ENCODE results near the gene TMEM179. TPM values are rescaled to one million over a fixed set of nuclear protein-coding genes. Genes with fewer than 3 reads are reported as not detected.
"Not testable (repeated sequence)": the region's sequence is repeated elsewhere in the genome, so short reads cannot be mapped to it uniquely, and the experiment has no call there.

TMEM179 gene
- polyA plus RNA-seq, 12 donors, result 0.53 to 1.8 (median 0.70) TPM; not detected in 2

DNA sequence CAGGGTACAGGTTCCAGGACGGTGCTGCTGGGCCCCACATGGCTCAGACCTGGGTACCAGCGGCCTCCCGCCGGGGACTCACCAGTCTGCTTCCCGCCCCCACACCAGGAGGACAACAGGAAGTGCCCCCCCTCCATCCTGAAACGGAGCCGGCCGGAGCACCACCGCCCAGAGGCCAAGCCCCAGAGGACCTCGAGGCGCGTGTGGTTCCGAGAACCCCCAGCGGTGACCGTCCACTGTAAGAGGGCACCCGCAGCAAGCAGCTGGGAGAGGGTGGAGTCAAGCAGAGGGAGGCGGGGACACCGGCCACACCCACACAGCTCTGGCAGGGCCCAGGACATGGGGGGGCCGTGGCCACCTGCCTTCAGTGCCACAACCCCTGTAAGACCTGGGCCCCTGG, 16.9 kb downstream of the TMEM179 start:
- no peak for DNase-seq

DNA sequence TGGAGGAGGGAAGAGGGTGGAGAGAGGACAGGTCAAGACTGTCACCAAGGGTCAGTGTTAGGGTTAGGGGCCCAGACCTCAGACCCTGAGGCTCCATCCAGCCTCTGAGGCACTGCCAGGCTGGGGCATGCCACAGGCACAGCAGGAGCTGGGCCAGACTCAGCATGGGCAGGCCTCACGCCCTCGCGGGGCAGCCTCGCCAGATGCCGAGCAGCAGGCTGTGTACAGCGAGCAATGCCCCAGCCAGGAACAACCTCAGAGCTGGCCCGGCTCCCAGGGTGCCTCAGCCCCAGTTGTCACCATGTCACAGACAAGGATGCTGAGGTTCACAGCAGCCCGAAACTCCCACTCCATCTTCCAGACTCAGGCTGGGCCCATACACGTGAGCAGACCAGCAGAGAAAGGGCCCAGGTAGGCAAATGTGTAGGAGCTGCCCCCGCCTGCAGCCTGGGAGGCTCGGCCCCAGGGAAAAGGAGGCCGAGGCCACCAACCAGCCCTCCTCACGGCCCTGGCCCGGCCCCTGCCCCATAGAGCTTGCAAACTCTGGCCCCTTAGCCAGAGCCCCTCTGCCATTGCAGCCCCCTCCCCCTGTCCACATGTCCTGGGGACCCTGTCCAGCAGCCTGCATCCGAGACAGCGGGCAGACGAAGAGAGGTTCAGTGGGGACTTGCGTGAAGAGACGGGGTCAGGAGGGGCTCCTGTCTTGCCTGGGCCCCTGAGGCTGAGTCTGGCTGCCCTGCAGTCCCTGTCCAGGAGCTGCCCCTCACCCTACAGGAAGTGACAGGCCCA, 17.5 kb downstream of the TMEM179 start:
- no peak for DNase-seq

DNA sequence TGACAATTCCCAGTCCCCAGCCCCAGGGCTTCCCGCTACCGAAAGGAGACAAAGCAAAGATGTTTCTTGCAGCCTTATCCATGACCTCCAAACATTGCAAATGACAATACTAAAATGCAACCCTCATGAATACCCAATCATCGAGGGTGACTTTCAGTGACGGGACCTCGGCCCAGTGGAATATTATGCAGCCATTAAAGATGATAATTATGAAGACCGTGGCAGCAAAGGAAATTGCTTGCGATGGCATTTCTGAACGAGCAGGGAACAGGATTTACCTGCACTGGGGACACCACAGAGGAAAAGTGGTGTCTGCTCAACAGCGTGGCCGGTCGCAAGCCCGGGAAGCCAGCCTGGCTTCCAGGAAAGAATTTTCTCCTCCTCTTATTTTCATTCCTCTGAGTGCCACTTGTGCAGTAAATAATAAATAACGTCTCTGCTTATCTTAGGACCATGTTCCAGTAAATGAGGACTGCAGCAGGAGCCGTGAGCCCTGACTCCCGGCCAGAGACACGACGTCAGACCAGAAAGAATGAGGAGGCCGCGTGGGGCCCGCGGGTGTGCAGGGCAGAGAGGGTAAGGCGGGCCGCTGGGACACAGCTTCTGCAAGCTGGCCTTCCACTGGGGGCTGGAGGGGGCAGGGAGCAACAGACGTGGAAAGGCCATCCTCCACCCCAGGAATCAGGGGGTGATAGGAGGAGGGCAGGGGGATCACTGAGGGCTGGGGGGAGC, 18.4 kb downstream of the TMEM179 start:
- no peak for DNase-seq

DNA sequence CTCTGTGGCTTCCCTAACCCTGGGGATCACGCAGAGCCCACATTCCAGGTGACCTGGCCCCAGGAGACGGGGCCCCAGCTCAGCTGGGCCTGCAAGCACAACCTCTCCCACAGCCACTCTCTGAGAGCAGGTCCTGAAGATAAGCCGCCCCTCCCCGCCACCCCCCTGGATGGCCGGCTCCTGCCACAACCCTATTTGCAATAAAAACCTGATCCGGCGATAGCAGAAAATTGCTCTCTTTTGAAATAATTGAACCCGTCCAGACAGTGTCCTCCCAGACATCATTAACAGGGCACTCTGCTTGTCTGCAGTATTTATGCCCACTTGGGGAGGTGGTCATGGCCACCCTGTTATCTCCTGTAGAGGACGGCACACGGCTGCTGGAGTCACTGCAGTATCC, 20.0 kb downstream of the TMEM179 start:
- DNase-seq, result no peak

DNA sequence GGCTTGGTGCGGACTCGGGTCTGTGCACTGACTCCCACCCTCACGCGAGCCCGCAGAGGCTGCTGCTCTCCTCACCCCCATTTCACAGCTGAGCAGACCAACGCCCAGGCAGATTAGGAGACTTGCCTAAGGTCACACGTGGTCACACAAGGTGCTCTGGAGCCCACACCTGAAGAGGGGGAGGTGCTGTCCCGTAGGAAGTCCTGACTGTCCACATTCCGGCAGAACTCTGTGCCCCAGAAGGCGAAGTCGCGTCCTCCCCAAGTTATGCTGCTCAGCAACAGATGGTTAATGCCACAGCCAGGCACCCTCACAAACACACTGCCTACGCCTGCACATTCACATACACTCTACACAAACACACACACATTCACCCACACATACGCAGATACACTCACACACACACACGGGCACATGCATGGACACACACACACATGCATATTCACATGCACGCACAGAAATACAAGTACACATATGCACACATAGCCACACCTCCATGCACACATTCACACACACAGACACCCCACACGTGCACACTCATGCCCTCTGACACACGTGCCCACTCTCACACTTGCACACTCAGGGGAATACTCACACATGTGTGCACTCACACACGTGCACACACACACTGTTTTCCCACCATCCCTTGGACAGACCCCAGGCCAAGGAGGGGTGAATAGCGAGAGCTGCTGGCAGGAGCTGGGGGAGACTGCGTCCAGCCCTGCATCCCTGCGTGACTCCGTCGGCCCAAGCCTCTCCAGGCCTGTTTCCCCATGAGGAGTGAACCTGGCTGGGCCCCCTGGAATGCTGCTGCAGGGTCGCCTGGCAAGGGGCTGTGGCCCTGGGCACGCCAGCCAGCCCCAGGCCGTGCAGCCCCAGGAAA, 20.9 kb downstream of the TMEM179 start:
- DNase-seq, result no peak

DNA sequence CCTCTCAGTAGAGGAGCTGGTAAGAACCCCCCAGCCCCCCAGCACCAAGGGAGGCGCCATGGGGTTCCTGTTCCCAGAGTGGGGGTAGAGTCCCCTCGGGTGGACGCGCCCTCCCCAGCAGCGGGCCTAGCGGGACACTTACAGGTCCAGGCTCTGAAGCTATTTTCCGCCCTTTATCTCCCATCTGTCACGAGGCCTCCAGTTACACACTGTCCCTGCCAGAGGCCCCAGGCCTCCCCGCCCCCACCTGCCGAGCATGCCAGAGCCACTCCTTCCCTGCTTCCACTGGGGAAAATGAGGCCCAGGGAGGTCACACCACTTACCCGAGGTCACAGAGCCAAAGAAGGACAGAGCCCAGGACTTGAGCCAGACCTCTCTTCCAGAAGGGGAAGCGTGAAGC, 21.9 kb downstream of the TMEM179 start:
- peak; percentile 36 for DNase-seq

DNA sequence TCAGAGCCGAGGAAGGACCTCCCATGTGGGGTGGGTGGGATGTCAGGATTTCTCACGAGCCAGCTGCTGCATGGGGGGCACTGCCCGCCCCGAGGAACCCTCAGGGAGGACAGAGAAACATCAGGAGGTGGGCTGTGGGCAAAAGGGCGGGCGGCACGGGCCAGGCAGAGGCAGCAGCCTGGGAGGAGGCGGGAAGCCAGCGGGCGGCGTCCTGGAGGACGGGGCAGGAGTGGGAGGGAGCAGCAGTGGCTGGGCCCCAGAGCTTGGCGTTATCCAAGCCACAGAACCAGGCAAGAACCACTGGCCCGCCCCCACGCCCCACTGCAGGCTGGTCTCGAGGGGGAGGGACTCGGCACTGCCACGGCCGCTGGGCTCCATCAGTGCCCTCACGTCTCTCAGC, 22.6 kb downstream of the TMEM179 start:
- no peak for DNase-seq

DNA sequence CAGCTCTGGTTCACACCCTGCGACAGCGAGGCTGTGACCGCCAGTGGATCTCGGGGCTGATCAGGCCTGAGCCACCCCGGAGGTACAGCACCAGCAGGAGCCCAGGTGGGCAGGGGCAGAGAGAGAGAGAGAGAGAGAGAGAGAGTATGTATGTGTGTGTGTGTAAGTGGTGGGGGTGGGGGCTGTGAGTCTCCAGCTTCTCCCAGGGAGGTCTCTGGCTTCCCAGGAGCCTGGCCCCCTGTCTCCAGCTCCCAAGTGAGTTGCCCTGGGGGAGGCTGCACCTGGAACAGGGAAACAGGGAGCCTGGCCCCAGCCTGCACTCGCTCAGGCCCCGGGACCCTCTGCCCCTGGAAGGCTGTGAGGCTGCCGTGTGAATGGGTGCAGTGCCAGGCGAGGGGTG, 23.1 kb downstream of the TMEM179 start:
- DNase-seq, result no peak

DNA sequence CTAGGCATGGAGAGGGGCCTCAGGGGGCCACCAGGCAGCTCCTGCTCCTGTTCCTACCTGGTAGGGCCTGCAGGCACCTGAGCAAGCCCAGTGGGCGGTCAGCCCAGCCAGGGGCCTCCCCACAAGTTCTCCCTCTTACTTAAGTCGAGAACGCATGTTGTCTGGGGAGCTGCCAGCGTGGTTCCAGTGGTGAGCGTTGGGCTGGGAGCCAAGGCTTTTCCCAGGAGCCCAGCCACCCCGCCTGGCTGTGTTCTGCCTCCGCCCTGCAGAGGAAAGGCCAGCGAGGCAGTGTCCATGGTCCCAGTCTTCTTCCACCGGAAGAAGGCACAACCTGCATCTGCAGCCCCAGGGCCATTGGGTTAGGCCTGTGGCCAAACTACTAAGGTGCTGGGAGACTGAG, 23.6 kb downstream of the TMEM179 start:
- no peak for DNase-seq

DNA sequence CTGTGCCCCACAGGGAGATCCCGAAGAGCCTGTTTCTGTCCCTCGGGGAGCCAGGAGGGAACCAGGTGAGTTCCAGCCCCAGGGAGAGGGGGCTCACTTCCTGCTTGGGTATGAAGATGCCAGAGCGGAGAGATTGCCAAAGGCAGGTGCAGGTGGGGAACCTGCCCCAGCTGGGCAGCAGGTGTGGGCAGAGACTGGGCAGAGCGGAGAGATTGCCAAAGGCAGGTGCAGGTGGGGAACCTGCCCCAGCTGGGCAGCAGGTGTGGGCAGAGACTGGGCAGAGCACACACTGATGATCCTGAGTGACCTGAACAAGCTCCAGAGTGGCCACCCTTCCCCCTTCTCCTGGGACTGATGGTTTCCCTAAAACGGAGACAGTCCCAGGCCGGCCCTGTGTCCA, 24.6 kb downstream of the TMEM179 start:
- not testable (repeated sequence) for DNase-seq

DNA sequence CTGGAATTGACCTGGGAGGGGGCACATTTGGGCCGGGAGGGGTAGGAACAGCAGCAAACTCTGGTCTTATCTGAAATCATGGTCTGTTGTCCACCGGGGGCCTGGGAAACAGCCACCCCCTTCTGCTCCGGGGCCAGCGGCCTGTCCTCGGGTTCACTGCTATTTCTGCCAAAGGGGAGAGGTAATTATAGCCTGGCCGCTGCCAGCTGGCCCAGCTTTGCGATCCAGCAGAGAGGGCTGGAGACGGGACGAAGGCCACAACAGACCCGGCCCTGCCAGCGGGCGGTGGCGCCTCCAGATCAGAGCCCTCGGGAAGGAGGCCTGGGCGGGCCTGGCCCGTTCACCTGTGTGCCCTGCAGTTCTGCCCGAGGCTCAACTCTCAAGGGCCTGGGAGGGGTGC, 25.1 kb downstream of the TMEM179 start, which contains the start of gene C14orf180:
Gene C14orf180 (plus strand): TSS at position 258 of the 400 bp plus-strand sequence. CDS start 6,667 bp downstream, outside the sequence.
- no peak for DNase-seq

DNA sequence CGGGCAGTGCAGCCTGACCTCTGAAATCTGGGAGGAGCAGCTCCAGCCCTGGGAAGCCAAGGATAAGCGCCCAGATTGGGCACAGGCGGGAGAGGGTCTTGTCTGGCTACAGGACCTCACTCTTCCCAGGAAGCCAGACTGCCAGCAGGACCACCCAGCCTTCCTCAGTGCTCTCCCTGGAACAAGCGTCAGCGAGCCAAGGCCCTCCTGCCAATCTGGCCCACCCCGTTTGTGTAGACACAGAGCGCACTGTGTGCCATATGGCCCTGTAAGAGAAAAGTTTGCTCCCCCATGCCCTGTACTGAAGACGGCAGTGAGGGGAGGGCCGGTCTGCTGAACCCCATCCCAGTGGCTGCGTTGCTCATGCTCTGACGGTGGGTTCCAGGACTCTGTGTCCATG, 26.3 kb downstream of the TMEM179 start:
- DNase-seq, result no peak

DNA sequence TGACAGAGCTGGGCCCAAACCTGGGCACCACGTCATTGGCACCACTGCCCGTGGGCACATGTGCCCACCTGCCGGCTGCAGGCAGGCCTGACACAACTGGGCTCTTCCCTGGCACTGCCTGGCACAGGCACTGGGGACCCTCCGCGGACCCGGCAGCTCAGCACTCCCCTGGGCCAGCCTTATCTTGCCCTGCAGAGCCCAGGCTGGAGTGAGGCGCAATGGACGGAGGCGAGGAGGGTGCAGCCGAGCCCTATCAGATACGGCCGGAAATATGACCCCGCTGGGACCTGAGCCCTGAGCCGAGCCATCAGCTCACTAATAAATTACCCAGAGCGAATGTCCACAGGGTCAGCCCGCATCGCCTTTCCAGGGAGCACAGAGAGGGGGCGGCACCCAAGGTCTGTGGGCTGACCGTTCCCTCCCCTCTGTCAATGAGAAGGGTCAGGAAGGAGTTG, 26.7 kb downstream of the TMEM179 start:
- no peak for DNase-seq

DNA sequence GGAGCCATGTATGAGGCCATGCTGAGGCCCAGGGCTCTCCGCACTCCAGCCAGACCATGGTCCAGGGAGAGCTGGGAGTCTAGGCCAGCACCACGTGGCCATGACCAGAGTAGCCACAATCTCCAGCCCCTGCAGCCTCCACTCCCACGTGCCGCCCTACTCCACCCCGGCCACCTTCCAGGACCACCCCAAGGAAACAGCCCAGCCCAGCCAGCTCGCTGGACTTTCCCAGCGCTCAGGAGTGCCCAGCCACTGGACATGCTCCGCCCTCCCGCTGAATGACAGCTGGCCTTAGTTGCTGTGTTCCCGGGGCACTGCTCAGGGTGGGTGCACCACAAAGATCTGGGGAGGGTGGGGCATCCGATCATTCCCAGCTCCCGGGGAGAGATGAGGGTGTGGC, 27.1 kb downstream of the TMEM179 start:
- DNase-seq, result no peak

DNA sequence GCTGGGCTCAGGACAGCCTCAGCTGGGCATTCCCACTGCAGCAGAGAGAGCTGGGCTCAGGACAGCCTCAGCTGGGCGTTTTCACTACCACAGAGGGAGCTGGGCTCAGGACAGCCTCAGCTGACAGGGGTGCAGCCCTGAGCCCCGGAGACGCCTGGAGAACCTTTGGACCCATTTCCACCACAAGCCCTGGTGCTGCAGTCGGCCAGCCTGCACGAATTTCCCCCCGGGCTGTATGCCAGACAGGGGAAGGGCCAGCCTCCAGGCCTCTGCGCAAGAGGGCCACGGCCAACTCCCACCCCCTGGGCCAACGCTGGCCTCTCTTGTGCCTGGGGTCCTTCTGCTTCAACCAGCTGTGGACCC, 27.6 kb downstream of the TMEM179 start:
- no peak for DNase-seq

DNA sequence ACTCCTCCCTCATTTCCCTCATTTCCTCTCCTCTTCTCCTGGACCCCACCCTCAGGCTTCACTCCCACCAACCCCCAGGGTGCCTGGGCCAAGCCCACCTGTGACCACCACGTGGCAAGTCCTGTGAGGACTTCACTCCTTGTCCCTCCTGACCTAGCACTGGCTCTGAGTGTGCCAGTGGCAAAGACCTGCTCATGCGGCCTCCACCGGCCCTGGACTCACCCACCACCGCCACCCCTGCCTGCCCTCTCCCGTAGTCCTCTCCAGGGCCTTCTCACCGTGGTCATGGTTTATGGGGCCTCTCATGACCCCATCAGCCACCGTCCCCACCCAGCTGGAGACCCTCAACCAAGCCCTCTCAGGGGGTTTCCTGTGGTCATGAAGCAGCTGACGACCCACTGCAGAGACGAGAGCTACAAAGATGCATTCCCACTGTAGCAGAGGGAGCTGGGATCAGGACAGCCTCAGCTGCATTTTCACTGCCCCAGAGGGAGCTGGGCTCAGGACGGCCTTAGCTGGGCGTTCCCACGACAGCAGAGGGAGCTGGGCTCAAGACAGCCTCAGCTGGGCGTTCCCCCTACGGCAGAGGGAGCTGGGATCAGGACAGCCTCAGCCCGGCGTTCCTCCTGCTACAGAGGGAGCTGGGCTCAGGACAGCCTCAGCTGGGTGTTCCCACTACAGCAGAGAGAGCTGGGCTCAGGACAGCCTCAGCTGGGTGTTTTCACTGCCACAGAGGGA, 28.2 kb downstream of the TMEM179 start:
- DNase-seq, result no peak

DNA sequence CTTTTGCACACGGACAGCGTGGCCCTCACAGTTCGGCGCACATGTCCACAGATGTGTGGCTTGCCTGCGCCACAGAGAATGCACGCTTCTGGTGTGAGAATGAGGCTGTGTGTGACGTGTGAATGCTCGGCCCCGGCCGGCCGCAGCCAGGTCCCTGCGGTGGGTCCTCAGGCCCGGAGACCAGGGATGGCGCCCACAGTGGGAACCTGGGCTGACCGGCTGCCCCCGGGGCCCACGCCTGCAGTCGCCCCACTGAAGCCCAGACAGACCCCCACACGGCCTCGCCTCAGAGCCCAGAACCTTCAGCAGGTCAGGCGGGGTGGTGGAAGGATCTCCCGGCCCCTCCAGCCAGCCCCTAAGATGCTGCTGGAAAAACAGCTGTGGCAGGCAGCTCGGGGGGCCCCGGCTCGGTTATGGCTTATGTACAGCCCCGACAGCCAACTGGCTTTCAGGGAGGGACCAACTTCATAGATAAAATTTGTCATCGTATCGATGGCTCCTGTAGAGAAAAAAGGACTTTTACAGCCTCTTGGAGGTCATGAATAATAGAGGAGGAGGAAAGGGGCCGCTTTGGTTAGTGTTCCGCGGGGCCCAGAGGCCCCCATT, 29.5 kb downstream of the TMEM179 start:
- no peak for DNase-seq

DNA sequence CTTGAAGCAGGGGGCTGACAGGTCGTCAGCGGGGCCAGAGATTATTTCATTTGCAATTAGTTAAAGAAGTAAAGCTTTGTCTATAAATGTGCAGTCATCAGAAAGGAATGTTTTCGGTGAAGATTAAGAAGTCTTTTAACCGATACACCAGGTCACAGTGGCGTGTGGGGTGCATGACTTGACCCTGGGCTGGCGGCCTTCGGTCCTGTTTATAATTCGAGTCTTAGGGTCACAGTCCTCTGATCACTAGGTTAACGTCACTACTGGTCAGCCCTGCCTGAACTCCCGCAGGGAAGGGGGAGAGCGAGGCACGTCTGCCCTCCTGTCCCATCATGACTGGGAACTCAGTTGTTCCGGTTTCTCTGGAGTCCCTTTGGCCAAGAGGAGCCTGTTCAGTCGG, 30.0 kb downstream of the TMEM179 start:
- no peak for DNase-seq

DNA sequence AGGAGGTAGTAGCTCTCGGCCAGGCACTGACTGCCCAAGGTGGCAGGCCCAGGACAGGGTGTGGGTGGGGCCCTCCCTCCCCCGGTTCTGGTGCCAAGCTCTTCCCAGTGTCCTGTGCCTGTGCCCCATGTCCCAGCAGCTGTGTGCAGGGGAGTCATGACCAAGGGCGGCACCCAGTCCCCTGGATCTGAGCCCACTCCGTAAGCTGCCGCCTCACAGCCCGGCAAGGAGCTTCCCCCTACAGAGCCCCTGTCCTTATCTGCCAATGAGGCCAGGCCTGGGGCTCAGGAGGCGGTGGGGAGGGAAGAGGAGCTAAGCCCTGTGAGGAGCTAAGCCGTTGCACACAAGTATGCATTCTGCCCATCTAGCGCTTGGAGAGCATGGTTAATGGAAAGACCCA, 30.6 kb downstream of the TMEM179 start:
- no peak for DNase-seq

DNA sequence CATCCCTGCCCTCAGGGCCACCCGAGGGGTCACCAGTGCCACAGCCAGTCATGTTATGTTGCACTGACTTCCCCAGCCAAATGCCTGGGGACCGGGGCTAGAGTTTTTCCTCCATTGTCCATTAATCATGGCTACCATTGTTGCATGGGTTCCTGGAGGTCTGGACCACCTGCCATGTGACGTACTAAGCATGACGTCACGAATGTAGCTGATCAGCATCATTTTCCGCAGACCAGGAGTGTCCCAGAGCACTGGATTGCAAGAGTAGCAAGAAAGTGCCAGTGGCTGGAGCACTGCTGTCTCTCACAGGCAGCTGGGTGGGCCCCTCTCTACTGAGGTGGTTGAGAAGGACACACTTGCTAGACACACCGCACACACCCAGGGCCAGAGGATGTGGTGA, 31.9 kb downstream of the TMEM179 start:
- no peak for DNase-seq

DNA sequence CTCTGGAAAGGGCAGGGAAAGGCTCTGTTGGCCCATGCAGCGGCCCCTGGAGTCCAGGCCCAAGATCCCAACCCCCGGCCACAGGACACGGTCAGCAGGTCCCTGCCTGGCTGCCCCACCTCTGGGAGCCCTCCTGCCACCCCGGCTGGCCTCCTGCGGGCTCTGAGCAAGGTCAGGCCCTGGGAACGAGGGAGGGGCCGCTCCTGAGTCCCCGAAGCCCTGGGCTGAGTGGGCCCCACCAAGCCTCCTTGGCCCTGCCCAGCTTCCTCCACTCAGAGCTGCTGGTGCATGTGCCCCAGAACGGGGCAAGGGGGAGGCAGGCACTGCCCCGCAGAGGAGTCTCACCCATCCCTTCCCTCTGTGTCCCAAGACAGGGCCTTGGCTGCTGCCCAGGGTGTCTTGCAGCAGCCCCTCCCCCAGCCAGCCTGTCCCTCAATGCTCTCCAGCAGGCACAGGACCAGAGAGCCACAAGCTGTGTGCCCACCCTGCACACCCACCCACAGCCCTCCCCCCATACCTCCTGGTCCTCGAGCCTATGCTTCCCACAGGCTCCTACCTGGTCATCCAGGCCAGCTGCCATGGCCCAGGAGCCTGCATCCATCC, 32.4 kb downstream of the TMEM179 start:
- DNase-seq, result no peak

Measured in muscle of arm (tissue), 12 donors.